Measurements from ENCODE around the gene PABPC3. TPM values are rescaled to one million over a fixed set of nuclear protein-coding genes. Genes with fewer than 3 reads are reported as not detected.

PABPC3 gene
- total RNA-seq, 2 experiments from 2014 or later = 0.42 to 0.65 TPM

GRCh38 chr13:25131881-25132420, 36.0 kb downstream of the PABPC3 start:
- Mint-ChIP-seq H3K9me3 (peaks cover 3% of the 10 kb centered on the region), H3K4me1 (peaks cover 1% of the 10 kb centered on the region), H3K4me3 (no peak overlapping the region), H3K27me3 (peaks cover 21% of the 10 kb centered on the region), H3K27ac (no peak overlapping the region), H3K36me3 (no peaks in the 10 kb centered on the region)
- ATAC-seq (ENCODE audit: low read depth) (no peak), DNase-seq (no peak)
- POLR2A ChIA-PET = no interaction called here

- Mint-ChIP-seq H3K4me1 (peaks cover 1% of the 10 kb centered on the region), H3K27me3 (peaks cover 26% of the 10 kb centered on the region), H3K9me3 (peaks cover 2% of the 10 kb centered on the region), H3K4me3 (no peak overlapping the region), H3K27ac (no peak overlapping the region), H3K36me3 (no peaks in the 10 kb centered on the region)
- DNase-seq (no peak), ATAC-seq (ENCODE audit: low read depth) (no peak)
- POLR2A ChIA-PET = no interaction called here
These were observed 36.9 kb downstream of the PABPC3 start for GRCh38 chr13:25132751-25133390.

DNA sequence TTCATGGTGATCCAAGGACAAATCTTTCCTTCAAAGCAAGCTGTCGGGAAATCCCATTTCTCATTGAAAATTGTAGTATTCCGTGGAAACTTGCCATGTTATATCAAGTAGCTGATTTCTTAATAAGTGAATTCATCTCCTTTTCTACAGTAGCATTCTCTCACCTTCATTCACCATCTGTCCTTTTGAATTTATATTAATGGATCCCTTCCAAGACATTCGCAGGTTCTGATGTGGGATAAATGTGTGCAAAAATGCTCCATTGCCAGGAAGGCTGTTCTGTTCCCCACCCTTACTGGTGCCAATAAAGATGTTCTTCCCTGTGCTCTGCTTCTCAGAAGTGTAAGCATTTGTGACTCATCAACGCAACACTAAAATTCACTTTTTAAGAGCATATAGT, 40.0 kb downstream of the PABPC3 start:
- H3K4me3 Mint-ChIP-seq = no peak overlapping the region
- POLR2A ChIA-PET = no interaction called here

GRCh38 chr13:25136880-25137787, 41.2 kb downstream of the PABPC3 start:
- H3K9me3 Mint-ChIP-seq = peaks cover 2% of the 10 kb centered on the region
- no peaks in the 10 kb centered on the region for H3K36me3 Mint-ChIP-seq
- no peak overlapping the region for H3K4me3 Mint-ChIP-seq
- DNase-seq = no peak
- POLR2A ChIA-PET = no interaction called here
- no peaks in the 10 kb centered on the region for H3K4me1 Mint-ChIP-seq
- no peak for ATAC-seq (ENCODE audit: low read depth)
- H3K27me3 Mint-ChIP-seq = peaks cover 34% of the 10 kb centered on the region
- no peak overlapping the region for H3K27ac Mint-ChIP-seq

More for the DNA sequence above, 40.0 kb downstream of the PABPC3 start:
- H3K36me3 Mint-ChIP-seq = no peaks in the 10 kb centered on the region
- no peak for ATAC-seq (ENCODE audit: low read depth)
- peaks cover 1% of the 10 kb centered on the region for H3K4me1 Mint-ChIP-seq
- no peak overlapping the region for H3K27ac Mint-ChIP-seq
- H3K27me3 Mint-ChIP-seq = peaks cover 31% of the 10 kb centered on the region
- H3K9me3 Mint-ChIP-seq = peaks cover 2% of the 10 kb centered on the region
- DNase-seq = no peak

DNA sequence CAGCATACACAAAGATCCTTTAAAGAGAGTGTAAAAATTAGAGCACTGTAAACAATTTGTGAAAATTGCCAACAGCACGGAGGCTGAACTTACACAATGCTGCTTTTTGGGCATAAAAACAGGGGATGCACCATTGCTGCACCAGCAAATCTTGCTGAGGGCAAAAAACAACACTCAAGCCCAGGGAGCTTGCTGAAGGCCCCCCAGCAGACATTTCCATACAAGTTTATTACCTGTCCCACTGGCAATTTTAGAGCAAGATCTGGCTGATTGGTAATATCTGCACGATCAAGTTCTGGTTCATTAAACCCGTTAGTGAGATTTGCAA, 41.8 kb downstream of the PABPC3 start:
- POLR2A ChIA-PET = no interaction called here
- Mint-ChIP-seq H3K4me1 (no peaks in the 10 kb centered on the region), H3K9me3 (peaks cover 2% of the 10 kb centered on the region), H3K36me3 (no peaks in the 10 kb centered on the region), H3K27ac (no peak overlapping the region), H3K4me3 (no peak overlapping the region), H3K27me3 (peaks cover 33% of the 10 kb centered on the region)
- ATAC-seq (ENCODE audit: low read depth) = no peak
- no peak for DNase-seq

DNA sequence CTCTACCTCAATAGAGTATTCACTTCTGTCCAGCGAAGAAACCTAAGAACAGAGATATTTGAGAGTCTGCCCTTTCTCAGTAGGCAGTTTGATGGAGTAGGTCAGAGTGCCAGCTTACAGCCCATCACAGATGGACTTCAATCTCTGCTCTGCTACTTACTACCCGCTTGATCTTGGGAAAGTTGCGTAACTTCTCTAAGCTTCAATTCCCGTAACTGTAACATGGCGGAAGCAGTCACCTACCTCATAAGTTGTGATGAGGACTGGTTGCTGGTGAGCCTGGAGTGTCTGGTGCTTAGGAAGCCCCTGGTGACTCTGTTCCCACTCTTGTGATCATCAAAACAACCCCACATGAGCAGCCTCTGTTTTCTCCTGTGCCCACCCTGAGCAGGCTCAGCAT, 45.1 kb downstream of the PABPC3 start:
- Mint-ChIP-seq H3K27me3 (peaks cover 24% of the 10 kb centered on the region), H3K36me3 (no peaks in the 10 kb centered on the region), H3K4me3 (no peak overlapping the region), H3K27ac (no peak overlapping the region), H3K4me1 (no peaks in the 10 kb centered on the region), H3K9me3 (no peaks in the 10 kb centered on the region)
- no peak for DNase-seq
- POLR2A ChIA-PET = no interaction called here
- ATAC-seq (ENCODE audit: low read depth) = no peak

DNA sequence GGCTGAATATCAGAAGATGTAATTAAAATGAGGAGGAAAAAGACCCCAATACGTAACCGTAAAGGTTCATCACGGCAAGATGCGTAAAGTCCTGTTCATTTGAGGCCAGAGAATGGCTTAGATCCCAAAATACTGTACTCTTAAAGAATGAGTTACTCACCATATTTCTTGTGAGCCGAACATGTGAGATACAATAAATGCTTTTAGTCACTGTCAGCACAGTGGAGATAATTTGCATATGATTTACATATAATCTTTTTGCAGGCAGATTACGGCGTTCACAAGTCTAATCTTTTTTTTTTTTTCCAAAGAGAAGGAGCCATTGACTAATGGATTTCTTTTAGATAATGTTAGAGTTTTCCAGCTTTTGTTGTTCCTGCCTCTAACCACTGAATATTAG, 47.8 kb downstream of the PABPC3 start:
- Mint-ChIP-seq H3K9me3 (no peaks in the 10 kb centered on the region), H3K4me1 (no peaks in the 10 kb centered on the region), H3K4me3 (no peak overlapping the region), H3K27ac (no peak overlapping the region), H3K27me3 (peaks cover 9% of the 10 kb centered on the region), H3K36me3 (no peaks in the 10 kb centered on the region)
- ATAC-seq (ENCODE audit: low read depth) (no peak), DNase-seq (no peak)
- POLR2A ChIA-PET = interaction anchor here (0.7 kb wide), 1 partner anchor 1024 kb away, joined by 3 read pairs; no protein-coding TSS in a partner anchor

- no peak overlapping the region for H3K27ac Mint-ChIP-seq
- H3K27me3 Mint-ChIP-seq = peaks cover 10% of the 10 kb centered on the region
- no peak for ATAC-seq (ENCODE audit: low read depth)
- no peaks in the 10 kb centered on the region for H3K4me1 Mint-ChIP-seq
- H3K36me3 Mint-ChIP-seq = no peaks in the 10 kb centered on the region
- DNase-seq = no peak
- POLR2A ChIA-PET = no interaction called here
- no peak overlapping the region for H3K4me3 Mint-ChIP-seq
- H3K9me3 Mint-ChIP-seq = no peaks in the 10 kb centered on the region
These were observed 51.9 kb downstream of the PABPC3 start for GRCh38 chr13:25147638-25148401.

GRCh38 chr13:25148402-25148771, 52.5 kb downstream of the PABPC3 start:
- H3K4me1 Mint-ChIP-seq = no peaks in the 10 kb centered on the region
- no peak overlapping the region for H3K4me3 Mint-ChIP-seq
- DNase-seq (no peak), ATAC-seq (ENCODE audit: low read depth) (no peak)
- peaks cover 10% of the 10 kb centered on the region for H3K27me3 Mint-ChIP-seq
- no peak overlapping the region for H3K27ac Mint-ChIP-seq
- H3K36me3 Mint-ChIP-seq = no peaks in the 10 kb centered on the region
- no peaks in the 10 kb centered on the region for H3K9me3 Mint-ChIP-seq
- POLR2A ChIA-PET = no interaction called here

Other genes starting within 250 kb of the PABPC3 start
- gene AMER2, start 76.2 kb downstream of the PABPC3 start, total RNA-seq = not detected
- 10 to 100 TPM; 17.5 to 20.1 TPM for gene MTMR6, start 191.4 kb downstream of the PABPC3 start, total RNA-seq
- gene NUP58, start 205.5 kb downstream of the PABPC3 start, total RNA-seq = 10 to 100 TPM; 70.1 to 83.0 TPM

Measured in activated naive CD8-positive, alpha-beta T cell treated with anti-CD3 and anti-CD28 coated beads, Interleukin-2, amount 10 ng/mL, durations not matched to agents 7 days and 5 days (primary cell).